Measurements from ENCODE around the gene CLIC2. TPM values are rescaled to one million over a fixed set of nuclear protein-coding genes. Genes with fewer than 3 reads are reported as not detected.

CLIC2 gene
- total RNA-seq, 1 experiment from 2014 or later = 0.89 TPM

GRCh38 chrX:155333544-155334100, 792 bp downstream of the CLIC2 start:
- ChIA-PET CTCF (no interaction called here), POLR2A (no interaction called here), RAD21 (ENCODE audit: low non-redundant PET in 1 of 2, low total read pairs in 2 of 2, uncharacterized antibody in 2 of 2, unreplicated experiment in 2 of 2) (no interaction called here)
- Histone ChIP-seq H3K36me3 (ENCODE audit: control insufficient read depth in 1 of 2, insufficient read depth in 2 of 2, low read length in 2 of 2) (no peaks in the 10 kb centered on the region), H3K9me3 (ENCODE audit: control insufficient read depth in 1 of 2, insufficient read depth in 1 of 2, low read depth in 1 of 2, low read length in 2 of 2) (no peaks in the 10 kb centered on the region), H3K4me2 (ENCODE audit: low read length) (no peak overlapping the region), H3K9me2 (ENCODE audit: insufficient read depth) (no peaks in the 10 kb centered on the region), H4K20me1 (ENCODE audit: insufficient read depth) (no peaks in the 10 kb centered on the region), H3K9ac (ENCODE audit: low read length) (no peak overlapping the region), H3K79me2 (ENCODE audit: insufficient read depth, low read length) (no peaks in the 10 kb centered on the region), H3K4me3 (replicated peaks in 1 of 2; ENCODE audit: low read depth in 1 of 2, low read length in 2 of 2) (no peak overlapping the region), H3K27me3 (ENCODE audit: insufficient read depth, low read length) (no peaks in the 10 kb centered on the region), H3K27ac (ENCODE audit: low read depth, low read length) (no peak overlapping the region), H3K4me1 (ENCODE audit: control insufficient read depth in 1 of 2, insufficient read depth in 2 of 2, low read length in 2 of 2) (no peaks in the 10 kb centered on the region), H2AFZ (ENCODE audit: low read depth, low read length, poor library complexity, severe bottlenecking) (no peak overlapping the region)
- intact Hi-C loops (cut with micrococcal nuclease) = no loop called here
- DNase-seq (ENCODE audit: low read depth, low spot score) (no peak), ATAC-seq (no peak)
- BruUV-seq (replicated peaks) = no TSS peak
- TF ChIP-seq RAD21 (IDR thresholded peaks at IDR 0.05; ENCODE audit: low read depth) (no peak), ELF1 (IDR thresholded peaks at IDR 0.05; ENCODE audit: borderline replicate concordance, low read depth) (no peak), SRF (IDR thresholded peaks at IDR 0.05; ENCODE audit: low read depth) (no peak), CBX3 (IDR thresholded peaks at IDR 0.05; ENCODE audit: low read depth) (no peak), ATF3 (IDR thresholded peaks at IDR 0.05) (no peak), CEBPB (IDR thresholded peaks at IDR 0.05; ENCODE audit: low read depth) (no peak), ZFX (IDR thresholded peaks at IDR 0.05) (no peak), EGR1 (IDR thresholded peaks at IDR 0.05; ENCODE audit: low read depth) (no peak), TCF7L2 (IDR thresholded peaks at IDR 0.05; ENCODE audit: borderline replicate concordance, extremely low read depth, insufficient read depth, insufficient read length) (no peak), FOSL1 (IDR thresholded peaks at IDR 0.05; ENCODE audit: low read depth) (no peak), EZH2phosphoT487 (IDR thresholded peaks at IDR 0.05; ENCODE audit: borderline replicate concordance) (no peak), ZNF274 (IDR thresholded peaks at IDR 0.05; ENCODE audit: low read depth, low read length) (no peak), EZH2 (IDR thresholded peaks at IDR 0.05) (no peak), YY1 (IDR thresholded peaks at IDR 0.05; ENCODE audit: extremely low read depth, insufficient replicate concordance, low read depth, low read length) (no peak)
- TF ChIP-seq, protein P1, sequence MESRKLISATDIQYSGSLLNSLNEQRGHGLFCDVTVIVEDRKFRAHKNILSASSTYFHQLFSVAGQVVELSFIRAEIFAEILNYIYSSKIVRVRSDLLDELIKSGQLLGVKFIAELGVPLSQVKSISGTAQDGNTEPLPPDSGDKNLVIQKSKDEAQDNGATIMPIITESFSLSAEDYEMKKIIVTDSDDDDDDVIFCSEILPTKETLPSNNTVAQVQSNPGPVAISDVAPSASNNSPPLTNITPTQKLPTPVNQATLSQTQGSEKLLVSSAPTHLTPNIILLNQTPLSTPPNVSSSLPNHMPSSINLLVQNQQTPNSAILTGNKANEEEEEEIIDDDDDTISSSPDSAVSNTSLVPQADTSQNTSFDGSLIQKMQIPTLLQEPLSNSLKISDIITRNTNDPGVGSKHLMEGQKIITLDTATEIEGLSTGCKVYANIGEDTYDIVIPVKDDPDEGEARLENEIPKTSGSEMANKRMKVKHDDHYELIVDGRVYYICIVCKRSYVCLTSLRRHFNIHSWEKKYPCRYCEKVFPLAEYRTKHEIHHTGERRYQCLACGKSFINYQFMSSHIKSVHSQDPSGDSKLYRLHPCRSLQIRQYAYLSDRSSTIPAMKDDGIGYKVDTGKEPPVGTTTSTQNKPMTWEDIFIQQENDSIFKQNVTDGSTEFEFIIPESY (IDR thresholded peaks at IDR 0.05; ENCODE audit: extremely low read depth, insufficient replicate concordance, low read length) = no peak
- TF ChIP-seq, protein P2, sequence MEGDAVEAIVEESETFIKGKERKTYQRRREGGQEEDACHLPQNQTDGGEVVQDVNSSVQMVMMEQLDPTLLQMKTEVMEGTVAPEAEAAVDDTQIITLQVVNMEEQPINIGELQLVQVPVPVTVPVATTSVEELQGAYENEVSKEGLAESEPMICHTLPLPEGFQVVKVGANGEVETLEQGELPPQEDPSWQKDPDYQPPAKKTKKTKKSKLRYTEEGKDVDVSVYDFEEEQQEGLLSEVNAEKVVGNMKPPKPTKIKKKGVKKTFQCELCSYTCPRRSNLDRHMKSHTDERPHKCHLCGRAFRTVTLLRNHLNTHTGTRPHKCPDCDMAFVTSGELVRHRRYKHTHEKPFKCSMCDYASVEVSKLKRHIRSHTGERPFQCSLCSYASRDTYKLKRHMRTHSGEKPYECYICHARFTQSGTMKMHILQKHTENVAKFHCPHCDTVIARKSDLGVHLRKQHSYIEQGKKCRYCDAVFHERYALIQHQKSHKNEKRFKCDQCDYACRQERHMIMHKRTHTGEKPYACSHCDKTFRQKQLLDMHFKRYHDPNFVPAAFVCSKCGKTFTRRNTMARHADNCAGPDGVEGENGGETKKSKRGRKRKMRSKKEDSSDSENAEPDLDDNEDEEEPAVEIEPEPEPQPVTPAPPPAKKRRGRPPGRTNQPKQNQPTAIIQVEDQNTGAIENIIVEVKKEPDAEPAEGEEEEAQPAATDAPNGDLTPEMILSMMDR (IDR thresholded peaks at IDR 0.05 in 2 of 3, conservative IDR thresholded peaks at IDR 0.05 in 1 of 3; ENCODE audit: borderline replicate concordance in 1 of 3, insufficient read depth in 1 of 3, low read depth in 2 of 3, low read length in 2 of 3) = no peak
- TF ChIP-seq, protein P3, sequence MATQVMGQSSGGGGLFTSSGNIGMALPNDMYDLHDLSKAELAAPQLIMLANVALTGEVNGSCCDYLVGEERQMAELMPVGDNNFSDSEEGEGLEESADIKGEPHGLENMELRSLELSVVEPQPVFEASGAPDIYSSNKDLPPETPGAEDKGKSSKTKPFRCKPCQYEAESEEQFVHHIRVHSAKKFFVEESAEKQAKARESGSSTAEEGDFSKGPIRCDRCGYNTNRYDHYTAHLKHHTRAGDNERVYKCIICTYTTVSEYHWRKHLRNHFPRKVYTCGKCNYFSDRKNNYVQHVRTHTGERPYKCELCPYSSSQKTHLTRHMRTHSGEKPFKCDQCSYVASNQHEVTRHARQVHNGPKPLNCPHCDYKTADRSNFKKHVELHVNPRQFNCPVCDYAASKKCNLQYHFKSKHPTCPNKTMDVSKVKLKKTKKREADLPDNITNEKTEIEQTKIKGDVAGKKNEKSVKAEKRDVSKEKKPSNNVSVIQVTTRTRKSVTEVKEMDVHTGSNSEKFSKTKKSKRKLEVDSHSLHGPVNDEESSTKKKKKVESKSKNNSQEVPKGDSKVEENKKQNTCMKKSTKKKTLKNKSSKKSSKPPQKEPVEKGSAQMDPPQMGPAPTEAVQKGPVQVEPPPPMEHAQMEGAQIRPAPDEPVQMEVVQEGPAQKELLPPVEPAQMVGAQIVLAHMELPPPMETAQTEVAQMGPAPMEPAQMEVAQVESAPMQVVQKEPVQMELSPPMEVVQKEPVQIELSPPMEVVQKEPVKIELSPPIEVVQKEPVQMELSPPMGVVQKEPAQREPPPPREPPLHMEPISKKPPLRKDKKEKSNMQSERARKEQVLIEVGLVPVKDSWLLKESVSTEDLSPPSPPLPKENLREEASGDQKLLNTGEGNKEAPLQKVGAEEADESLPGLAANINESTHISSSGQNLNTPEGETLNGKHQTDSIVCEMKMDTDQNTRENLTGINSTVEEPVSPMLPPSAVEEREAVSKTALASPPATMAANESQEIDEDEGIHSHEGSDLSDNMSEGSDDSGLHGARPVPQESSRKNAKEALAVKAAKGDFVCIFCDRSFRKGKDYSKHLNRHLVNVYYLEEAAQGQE (IDR thresholded peaks at IDR 0.05; ENCODE audit: low read depth) = no peak
